ENCODE data around the gene CCDC134. TPM values are rescaled to one million over a fixed set of nuclear protein-coding genes. Genes with fewer than 3 reads are reported as not detected.

Gene CCDC134
- total and polyA plus RNA-seq, 2 of the 8 experiments (the other 6 are each of a cell fraction or from before 2014, with no cell fraction given): 7.7 to 20.0 TPM

DNA sequence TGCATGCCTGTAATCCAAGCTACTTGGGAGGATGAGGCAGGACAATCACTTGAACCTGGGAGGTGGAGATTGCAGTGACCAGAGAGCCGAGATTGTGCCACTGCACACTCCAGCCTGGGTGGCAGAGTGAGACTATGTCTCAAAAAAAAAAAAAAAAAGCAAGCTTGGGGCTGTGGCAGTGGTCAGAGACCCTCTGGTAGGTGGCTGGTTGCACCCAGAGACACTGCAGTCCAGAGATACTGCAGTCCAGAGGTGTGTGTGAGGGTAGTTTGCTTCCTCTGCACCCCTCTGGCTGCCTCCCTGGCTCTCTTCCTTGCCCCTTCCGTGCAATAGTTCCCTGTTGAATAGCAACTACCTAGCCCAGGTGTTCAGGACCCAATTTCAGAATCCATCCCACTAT lies 1.7 kb upstream of the CCDC134 start (continued):
- TF ChIP-seq, protein P1, sequence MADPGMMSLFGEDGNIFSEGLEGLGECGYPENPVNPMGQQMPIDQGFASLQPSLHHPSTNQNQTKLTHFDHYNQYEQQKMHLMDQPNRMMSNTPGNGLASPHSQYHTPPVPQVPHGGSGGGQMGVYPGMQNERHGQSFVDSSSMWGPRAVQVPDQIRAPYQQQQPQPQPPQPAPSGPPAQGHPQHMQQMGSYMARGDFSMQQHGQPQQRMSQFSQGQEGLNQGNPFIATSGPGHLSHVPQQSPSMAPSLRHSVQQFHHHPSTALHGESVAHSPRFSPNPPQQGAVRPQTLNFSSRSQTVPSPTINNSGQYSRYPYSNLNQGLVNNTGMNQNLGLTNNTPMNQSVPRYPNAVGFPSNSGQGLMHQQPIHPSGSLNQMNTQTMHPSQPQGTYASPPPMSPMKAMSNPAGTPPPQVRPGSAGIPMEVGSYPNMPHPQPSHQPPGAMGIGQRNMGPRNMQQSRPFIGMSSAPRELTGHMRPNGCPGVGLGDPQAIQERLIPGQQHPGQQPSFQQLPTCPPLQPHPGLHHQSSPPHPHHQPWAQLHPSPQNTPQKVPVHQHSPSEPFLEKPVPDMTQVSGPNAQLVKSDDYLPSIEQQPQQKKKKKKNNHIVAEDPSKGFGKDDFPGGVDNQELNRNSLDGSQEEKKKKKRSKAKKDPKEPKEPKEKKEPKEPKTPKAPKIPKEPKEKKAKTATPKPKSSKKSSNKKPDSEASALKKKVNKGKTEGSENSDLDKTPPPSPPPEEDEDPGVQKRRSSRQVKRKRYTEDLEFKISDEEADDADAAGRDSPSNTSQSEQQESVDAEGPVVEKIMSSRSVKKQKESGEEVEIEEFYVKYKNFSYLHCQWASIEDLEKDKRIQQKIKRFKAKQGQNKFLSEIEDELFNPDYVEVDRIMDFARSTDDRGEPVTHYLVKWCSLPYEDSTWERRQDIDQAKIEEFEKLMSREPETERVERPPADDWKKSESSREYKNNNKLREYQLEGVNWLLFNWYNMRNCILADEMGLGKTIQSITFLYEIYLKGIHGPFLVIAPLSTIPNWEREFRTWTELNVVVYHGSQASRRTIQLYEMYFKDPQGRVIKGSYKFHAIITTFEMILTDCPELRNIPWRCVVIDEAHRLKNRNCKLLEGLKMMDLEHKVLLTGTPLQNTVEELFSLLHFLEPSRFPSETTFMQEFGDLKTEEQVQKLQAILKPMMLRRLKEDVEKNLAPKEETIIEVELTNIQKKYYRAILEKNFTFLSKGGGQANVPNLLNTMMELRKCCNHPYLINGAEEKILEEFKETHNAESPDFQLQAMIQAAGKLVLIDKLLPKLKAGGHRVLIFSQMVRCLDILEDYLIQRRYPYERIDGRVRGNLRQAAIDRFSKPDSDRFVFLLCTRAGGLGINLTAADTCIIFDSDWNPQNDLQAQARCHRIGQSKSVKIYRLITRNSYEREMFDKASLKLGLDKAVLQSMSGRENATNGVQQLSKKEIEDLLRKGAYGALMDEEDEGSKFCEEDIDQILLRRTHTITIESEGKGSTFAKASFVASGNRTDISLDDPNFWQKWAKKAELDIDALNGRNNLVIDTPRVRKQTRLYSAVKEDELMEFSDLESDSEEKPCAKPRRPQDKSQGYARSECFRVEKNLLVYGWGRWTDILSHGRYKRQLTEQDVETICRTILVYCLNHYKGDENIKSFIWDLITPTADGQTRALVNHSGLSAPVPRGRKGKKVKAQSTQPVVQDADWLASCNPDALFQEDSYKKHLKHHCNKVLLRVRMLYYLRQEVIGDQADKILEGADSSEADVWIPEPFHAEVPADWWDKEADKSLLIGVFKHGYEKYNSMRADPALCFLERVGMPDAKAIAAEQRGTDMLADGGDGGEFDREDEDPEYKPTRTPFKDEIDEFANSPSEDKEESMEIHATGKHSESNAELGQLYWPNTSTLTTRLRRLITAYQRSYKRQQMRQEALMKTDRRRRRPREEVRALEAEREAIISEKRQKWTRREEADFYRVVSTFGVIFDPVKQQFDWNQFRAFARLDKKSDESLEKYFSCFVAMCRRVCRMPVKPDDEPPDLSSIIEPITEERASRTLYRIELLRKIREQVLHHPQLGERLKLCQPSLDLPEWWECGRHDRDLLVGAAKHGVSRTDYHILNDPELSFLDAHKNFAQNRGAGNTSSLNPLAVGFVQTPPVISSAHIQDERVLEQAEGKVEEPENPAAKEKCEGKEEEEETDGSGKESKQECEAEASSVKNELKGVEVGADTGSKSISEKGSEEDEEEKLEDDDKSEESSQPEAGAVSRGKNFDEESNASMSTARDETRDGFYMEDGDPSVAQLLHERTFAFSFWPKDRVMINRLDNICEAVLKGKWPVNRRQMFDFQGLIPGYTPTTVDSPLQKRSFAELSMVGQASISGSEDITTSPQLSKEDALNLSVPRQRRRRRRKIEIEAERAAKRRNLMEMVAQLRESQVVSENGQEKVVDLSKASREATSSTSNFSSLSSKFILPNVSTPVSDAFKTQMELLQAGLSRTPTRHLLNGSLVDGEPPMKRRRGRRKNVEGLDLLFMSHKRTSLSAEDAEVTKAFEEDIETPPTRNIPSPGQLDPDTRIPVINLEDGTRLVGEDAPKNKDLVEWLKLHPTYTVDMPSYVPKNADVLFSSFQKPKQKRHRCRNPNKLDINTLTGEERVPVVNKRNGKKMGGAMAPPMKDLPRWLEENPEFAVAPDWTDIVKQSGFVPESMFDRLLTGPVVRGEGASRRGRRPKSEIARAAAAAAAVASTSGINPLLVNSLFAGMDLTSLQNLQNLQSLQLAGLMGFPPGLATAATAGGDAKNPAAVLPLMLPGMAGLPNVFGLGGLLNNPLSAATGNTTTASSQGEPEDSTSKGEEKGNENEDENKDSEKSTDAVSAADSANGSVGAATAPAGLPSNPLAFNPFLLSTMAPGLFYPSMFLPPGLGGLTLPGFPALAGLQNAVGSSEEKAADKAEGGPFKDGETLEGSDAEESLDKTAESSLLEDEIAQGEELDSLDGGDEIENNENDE (IDR thresholded peaks at IDR 0.05; ENCODE audit: insufficient replicate concordance, low read length): no peak
- TF ChIP-seq CEBPB (IDR thresholded peaks at IDR 0.05; ENCODE audit: low read depth, low read length): no peak
- TF ChIP-seq GTF2F1 (IDR thresholded peaks at IDR 0.05; ENCODE audit: borderline replicate concordance, low read depth, low read length): no peak
- TF ChIP-seq SUZ12 (IDR thresholded peaks at IDR 0.05; ENCODE audit: low read length): no peak
- no peak for TF ChIP-seq TBP (IDR thresholded peaks at IDR 0.05; ENCODE audit: low read depth, low read length)
- no peak for TF ChIP-seq TCF12 (IDR thresholded peaks at IDR 0.05; ENCODE audit: low read depth, low read length)
- no peak for TF ChIP-seq EP300 (IDR thresholded peaks at IDR 0.05; ENCODE audit: borderline replicate concordance in 1 of 2, low read depth in 2 of 2, low read length in 2 of 2)
- TF ChIP-seq, protein P2, sequence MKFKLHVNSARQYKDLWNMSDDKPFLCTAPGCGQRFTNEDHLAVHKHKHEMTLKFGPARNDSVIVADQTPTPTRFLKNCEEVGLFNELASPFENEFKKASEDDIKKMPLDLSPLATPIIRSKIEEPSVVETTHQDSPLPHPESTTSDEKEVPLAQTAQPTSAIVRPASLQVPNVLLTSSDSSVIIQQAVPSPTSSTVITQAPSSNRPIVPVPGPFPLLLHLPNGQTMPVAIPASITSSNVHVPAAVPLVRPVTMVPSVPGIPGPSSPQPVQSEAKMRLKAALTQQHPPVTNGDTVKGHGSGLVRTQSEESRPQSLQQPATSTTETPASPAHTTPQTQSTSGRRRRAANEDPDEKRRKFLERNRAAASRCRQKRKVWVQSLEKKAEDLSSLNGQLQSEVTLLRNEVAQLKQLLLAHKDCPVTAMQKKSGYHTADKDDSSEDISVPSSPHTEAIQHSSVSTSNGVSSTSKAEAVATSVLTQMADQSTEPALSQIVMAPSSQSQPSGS (IDR thresholded peaks at IDR 0.05; ENCODE audit: low read length): no peak
- TF ChIP-seq NANOG (IDR thresholded peaks at IDR 0.05; ENCODE audit: insufficient read depth, low read depth, low read length, poor library complexity, severe bottlenecking): no peak

Data from H1 (cell line).